ENCODE results near the gene GPC5.
"Not testable (repeated sequence)": the region's sequence is repeated elsewhere in the genome, so short reads cannot be mapped to it uniquely, and the experiment has no call there.

GPC5 gene

DNA sequence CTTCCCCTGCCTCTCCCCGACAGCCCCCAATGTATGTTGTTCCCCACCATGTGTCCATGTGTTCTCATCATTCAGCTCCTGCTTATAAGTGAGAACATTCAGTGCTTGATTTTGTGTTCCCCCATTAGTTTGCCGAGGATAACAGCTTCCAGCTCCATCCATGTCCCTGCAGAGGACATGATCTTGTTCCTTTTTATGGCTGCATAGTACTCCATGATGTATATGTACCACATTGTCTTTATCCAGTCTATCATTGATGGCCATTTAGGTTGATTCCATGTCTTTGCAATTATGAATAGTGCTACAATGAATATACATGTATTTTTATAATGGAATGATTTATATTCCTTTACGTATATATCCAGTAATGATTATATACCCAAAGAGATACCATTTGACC, 399.9 kb downstream of the GPC5 start:
- not testable (repeated sequence) for DNase-seq

DNA sequence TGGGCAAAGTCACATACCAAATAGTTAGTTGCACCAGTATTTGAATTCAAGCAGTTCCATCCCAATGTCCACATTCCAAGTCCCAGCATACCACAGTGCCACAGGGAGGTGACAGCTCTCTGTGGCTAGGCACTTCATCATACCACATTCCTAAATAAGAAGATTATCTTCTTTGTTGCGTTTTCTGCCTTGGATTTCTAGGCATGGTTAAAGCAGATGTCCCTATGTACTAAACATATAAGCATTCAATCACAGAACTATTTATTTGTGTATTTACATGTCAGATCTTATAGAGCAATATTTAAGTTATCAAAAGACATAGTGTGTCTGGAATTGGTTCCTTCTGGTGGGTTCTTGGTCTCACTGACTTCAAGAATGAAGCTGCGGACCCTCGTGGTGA, 403.4 kb downstream of the GPC5 start:
- DNase-seq: not testable (repeated sequence)

DNA sequence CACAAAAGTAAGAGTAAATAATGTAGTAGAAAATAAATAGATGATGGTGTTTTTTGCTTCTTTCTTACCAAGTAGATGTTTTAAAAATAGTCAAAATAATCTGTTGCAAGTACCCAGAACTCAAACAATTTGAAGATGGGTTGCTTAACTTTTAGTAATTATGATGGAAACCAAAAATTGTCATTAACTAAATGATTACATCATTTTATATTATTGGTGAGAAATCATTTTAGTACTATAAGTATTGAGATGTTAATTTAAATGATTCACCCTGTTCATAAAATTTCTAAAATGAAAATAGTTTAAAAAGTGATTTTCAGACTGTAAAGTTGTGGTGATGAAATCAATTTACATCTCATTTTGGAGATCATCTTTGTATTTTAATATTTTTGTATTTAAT, 404.5 kb downstream of the GPC5 start:
- no peak for DNase-seq

DNA sequence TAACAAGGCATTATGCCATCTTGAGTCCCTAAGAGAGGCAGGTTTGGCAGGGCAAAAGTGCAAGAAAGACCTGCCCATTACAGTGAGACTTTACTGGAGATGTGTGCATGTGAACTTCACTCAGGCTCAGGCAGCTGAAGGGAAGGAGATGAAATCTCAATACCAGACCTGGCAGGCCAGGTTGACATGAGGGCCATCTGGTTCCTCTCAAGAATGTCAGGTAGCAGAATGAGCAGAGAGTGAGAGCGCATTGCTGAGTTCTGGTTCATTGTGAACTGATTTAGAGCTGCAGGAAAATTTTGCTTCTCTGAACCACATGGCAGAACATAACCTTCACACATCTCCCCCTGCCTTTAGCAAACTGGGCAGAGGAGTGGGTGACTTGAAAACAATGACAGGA, 406.3 kb downstream of the GPC5 start:
- no peak for DNase-seq

DNA sequence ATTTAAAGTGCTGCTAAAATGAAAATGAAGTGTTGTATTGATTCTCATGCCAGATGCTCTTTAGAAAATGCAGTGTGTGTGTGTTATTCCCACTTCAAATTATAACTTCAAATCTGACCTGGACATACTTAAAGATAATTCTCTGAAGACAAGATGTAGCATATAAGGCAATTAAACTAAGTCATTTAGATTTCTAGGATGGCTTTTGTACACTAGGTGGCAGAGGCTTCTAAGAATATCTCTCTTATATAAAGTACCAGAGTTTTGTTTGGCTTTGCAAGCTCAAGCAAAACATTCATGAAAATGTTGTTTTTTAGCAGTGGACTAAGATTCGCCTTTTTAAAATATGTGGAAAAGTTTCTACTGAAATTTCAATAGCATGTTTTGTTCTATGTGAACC, 407.2 kb downstream of the GPC5 start:
- peak; percentile 4 for DNase-seq

DNA sequence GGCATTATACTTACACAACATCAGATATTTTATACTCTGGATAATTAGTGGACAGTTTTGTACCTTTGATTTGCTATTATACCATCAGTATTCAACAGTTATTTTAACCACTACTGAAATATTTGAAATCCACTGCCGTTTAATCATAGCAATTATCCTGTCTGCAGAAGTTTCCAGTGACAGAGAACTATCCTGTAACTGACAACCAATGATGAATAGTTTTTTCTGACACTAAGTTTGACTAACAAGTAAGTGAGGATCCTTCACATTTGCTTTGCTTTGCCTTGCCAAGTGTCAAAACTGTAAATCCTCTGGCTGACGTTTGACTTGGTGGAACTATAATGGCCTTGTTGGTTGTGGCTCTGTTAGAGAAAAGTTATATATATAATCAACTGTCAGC, 410.7 kb downstream of the GPC5 start:
- no peak for DNase-seq

DNA sequence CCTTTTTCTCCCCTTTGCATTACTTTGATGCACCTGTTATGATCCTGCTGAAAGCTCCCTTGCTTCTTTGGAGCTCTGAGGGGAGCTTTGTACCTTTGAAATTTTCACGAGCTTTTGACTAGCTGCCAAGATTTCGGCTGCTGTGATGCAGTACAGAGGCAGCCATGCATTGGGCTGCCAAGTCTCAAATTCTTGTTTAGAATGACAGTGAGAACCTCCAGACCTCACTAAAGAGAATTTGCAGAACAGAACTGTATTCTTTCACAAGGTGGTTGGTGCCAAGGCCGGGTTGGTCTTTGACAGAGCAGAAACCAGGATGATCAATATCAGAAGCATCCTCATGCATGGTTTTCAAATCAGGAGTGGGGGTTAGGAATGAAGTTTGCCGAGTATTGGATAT, 414.8 kb downstream of the GPC5 start:
- peak; percentile 42 for DNase-seq

DNA sequence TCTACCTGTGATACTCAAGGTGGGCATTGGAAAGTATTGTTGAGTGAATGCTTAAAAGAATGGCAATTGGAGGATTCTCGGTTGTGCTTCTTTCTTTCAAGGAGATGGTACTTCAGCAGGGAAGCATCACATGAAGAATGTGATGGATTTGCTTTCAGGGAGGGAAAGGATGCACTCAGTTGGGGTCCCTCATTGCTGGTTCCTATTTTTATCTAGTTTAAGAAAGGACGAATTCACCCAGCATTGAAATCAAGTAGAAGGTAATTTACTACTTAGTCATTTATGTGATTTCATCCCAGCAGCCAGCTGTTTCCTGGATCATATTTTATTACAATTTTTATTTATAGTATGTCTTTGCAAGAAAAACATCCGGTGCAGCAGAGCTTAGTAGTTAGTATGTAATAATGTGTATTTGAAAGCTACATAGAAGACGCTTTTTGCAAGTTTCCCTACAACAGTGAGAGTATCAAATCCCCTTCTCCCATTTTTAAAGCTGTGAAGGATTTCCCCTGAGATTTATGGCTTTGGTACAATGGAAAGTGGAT, 417.9 kb downstream of the GPC5 start:
- peak; percentile 38 for DNase-seq

DNA sequence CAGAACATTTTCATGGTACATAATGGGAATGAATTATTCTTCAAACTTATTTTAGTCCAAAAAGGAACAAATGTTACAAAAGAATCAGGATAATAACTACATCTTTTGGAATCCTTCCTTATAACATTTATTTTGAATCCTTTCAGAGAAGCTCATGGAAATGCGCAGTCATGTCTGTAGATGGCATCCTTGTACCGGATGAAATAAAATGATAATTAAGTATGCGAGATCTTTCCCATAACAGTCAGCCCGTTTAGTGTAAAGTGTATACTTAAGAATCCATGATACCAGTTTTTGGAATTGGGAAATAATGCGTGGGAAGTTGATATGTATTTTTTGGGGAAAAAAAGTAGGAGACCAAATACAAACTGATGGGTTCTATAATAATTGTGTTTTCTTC, 418.8 kb downstream of the GPC5 start:
- peak; percentile 67 for DNase-seq

DNA sequence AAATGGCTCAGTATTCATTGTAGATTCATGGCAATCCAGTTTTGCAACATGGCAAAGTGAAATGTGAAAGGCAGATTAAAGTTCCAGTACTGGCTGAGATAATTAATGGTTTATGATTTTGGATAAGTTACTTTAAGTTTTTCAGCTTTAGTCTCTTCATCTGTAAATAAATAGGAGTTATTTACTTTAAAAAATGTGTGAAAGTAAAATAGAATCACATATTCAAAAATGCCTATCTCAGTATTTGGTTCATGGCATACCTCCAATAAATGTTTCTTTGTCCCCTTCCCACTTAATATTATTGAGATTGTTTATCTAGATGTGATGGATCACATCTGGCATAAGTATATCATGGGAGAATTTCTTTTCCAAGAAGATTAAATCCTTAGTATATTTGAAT, 426.0 kb downstream of the GPC5 start:
- no peak for DNase-seq

DNA sequence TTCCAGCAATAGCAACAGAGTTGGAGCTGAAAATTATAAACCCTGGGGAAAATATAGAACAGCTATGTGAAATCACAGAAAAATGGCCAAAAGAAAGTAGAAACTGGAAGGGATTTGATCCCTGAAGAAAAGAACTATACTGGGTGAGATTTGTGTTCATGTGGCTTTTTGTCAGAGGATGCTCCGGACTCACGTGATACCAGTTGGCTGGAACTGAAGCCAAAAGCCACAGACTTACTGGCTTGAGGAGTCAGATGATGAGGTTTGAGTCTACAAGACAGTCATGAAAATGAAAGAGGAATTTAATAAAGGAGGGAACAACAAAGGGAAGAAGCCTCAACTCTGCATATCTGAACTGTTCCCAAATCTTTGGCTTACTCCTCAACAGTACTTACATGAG, 427.1 kb downstream of the GPC5 start:
- DNase-seq: no peak

DNA sequence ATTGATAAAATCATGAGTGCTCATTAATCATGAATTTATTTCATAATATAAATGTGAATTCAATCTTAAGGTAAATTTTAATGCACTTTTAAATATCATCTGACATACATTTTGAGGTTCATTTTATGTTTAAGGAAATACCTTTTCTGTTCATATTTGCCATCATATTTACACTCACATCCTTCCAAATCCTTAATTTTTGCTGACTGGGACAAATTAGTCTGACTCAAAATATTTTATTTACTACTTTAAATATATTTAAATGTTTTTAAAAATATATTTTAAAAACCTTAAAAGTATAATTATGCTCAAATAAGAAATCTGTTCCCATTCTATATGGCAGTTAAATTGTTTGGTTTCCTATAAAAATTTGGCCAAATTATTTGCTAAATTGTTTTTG, 438.1 kb downstream of the GPC5 start:
- no peak for DNase-seq

DNA sequence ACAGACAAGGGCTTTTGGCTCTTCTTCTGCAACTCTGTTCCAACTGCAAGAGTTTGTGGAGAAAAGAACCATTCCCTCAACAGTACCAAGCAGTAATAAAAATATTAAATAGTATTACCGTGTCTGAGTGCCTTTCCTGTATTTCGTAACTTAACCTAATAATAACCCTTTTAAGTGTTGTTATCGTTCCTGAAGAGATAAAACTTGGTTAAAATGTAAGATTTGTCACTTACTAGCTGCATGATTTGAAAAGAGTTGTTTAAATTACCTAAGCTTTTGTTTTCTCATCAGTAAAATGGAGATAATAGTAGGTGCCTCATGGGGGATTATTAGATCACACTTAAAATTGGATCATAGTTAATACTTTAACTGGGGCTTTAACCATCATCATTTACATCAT, 447.2 kb downstream of the GPC5 start:
- no peak for DNase-seq

DNA sequence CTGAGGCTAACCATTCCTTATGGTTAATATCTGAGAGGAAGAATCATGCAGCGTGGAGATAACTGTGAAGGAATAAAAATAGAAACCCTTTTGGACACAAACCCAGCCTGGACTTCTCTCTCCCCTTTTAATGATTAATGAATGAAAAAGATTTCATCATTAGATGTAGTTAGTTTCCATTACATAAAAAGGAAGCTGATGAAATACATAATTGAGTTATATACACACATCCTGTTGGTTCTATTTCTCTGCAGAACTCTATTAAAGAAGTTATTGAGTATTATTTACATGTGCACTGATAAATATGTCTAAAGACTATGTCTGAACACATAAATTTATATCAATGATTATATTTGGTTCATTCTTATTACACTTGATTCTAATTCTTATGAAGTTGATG, 465.3 kb downstream of the GPC5 start:
- DNase-seq: no peak

DNA sequence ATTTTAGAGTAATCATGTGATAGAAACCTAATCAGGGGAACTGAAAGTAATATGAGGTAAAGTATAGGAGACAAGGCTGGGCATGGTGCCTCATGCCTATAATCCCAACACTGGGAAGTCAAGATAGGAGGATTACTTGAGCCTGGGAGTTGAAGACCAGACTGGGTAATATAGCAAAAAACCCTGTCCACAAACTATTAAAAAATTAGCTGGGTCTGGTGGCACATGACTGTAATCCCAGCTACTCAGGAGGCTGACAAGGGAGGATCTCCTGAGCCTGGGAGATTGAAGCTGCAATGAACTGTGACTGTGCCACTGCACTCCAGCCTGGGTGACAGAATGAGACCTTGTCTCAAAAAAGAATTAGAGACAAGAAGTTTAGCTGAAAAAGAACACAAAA, 469.9 kb downstream of the GPC5 start:
- DNase-seq: no peak

DNA sequence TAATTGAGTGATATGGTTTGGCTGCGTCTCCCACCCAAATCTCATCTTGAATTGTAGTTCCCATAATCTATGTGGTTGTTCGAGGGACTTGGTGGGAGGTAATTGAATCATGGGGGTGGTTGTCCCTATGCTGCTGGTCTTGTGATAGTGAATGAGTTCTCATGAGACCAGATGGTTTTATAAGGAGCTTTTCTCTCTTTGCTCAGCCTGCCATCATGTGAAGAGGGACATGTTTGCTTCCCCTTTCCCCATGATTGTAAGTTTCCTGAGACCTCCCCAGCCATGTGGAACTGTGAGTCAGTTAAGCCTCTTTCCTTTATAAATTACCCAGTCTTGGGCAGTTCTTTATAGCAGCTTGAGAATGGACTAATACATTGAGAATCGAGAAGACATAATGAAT, 480.1 kb downstream of the GPC5 start:
- DNase-seq: no peak

DNA sequence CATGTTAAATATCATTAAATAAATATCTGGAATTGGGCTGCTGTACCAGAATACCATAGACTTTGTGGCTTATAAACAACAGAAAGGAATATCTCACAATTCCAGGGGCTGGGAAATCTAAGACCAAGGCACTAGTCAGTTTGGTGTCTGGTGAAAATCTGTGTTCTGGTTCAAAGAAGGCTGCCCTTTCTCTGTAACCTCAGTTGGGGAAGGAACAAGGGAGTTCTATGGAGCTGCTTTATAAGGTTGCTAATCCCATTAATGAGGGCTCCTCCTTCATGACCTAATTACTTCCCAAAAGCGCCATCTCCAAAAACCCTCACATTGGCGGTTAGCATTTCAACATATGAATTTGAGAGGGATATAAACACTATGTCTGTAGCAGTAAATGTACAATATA, 480.9 kb downstream of the GPC5 start:
- DNase-seq: no peak

DNA sequence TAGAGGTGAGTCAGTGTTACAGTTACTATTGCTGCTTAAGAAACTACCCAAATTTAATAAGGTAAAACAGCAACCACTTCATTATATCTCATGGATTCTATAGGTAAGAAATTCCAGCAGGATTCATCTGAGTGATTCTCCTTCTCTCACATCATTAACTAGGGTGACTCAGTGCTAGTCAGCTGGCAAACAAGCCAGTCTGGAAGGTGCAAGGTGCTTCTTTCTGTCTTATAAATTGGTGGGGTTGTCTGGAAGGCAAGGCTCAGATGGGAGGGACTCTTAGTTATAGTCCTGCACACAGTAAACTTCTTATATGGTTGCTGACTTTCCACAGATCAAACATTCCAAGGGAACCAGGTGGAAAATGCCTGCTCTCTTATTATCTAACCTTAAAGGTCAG, 484.5 kb downstream of the GPC5 start:
- no peak for DNase-seq

DNA sequence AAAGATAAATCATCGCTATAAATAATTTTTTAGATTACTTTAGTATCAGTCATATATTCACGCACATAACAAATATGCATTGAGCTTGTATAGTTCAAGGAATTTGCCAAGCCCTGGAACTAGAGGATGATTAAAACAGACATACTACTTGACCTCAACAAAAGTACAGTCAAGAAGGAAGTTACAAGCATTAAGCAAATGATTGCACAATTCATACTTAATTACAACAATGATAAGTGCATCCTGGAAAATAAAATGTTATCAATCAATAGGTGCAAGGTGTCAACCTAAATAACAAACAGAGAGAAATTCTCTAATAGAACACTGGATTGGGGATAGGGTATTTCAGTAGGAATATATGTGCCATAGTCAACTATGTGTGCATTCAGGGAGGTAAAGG, 491.2 kb downstream of the GPC5 start:
- no peak for DNase-seq

DNA sequence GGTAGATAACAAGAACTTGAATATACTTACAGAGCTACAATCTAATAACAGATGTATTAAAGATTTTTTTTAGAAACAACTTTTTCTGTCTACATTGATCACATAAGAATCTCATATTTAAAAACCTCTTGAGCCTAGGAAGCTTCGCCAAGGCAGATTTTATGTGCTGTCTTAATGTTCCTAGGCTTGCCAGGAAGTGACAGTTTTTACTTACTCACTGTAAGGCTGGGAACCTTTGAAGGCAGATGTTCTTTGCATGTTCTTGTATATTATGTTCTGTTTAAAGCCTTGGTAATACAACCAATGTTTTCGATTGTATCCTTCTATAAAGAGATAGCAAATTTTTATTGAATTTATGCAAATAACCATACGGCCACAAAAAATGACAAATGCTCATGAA, 492.7 kb downstream of the GPC5 start:
- DNase-seq: no peak

DNA sequence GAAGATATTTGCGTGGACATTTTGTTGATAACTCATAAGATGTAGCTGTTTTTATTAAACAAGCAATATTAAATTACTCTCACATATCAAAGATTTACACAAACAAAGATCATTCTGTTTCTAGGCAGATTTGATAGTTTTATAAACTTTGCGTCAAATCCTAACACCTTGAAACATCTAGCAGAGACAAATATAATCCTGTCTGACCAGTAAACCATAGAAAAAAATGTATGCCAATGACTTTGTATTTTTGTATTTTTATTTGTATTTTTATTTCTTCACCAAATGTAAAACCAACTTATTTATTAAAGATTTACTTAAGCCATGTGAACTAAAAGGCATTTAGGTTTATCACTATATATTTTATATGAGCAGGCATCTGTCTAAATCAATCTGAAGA, 494.6 kb downstream of the GPC5 start:
- DNase-seq: no peak

DNA sequence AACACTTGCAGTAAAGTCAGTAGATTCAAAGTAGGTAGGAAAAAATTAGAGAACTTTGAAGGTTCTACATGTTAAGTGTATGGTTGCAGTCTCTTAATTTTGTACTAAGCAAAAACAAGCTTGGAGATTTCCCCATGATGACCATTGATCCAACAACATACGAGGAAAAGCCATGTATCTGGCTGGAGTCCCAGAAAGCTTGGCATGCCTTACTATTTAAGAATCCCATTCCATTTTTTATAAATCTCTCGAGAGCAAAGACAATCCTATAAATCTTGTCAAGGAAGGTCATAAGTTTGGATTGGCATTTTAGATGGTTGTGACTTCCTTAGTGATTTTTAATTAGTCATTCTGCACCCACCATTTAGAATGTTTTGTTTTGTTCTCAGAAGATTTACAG, 495.9 kb downstream of the GPC5 start:
- DNase-seq: peak; percentile 36

DNA sequence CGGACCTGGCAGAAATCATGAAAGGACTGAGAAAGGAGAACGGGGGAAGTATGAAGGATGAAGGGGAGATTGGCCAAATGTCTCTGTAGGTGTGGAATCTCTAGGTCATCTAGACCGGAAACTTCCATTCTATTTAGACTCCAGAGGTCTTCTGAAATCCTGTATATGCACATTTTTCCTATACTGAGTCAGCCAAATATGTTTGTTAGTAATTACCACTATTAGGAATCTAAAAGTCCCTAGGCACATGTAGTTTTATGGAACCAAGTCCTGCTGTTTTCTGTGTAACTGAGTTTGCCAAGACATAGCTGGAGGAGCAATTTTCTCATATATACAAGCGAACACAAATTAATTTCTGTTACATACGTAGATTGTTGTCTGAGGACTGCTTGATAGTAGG, 498.1 kb downstream of the GPC5 start:
- DNase-seq: no peak

DNA sequence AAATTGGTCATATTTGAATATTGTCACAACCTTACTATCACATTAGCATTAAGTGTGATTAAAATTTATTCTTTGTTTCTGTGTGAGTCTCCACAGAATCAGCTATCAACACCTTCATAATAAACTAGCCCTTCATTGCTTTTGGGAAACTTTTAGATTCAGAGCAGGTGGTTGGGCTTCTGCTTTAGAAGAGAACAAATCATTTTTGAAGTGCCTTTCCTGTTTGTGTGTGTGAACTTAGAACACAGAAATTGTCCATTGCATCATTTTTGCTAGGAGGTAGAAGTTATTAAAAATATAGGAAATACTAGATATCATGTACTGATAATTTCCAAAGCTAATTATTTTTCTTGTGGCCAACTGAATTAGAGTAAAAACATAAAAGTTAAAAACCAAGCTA, 500.6 kb downstream of the GPC5 start:
- DNase-seq: not testable (repeated sequence)

DNA sequence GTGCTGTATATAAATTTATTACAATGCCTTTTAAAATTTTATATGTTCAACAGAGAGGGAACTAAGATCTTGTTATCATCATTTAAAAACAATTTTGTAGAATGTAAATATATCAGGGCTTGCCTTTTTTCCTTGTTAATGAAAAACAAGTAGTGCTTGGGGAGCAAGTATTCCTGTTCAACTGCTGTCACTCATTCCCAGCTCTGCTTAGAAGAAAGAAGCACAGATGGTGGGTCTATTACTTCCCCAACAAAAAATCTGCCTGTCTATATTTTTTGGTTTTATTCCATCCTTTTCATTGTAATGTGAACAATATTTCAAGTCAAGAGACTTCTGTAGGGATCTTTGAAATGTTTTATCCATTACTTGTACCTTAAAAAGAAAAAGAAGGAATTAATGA, 503.9 kb downstream of the GPC5 start:
- DNase-seq: no peak

DNA sequence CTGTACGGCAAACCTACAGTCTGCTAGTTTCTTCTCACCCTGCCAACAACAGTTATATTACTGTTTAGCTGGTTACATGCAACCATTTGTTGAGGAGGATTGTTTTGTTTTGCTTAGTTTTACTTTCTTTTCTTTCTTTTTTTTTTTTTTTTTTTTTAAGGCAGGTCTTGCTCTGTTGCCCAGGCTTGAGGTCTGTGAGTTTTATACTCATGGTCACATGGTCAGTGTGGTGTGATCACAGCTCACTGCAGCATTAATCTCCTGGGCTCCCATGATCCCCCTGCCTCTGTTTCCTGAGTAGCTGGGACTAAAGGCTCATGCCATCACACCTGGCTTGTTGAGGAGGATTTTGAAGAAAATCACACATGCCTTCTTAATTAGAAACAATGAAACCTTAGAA, 505.6 kb downstream of the GPC5 start:
- DNase-seq: no peak

Data from NCI-H69 (cell line).